RCC 7860 (cell line): ENCODE data around the gene HBG1.
A peak's percentile ranks its signal among the peaks of the same experiment; 100 is the strongest.
"Not testable (repeated sequence)": the region's sequence is repeated elsewhere in the genome, so short reads cannot be mapped to it uniquely, and the experiment has no call there.

Experiments
- DNase-seq: peaks from one replicate; pipeline ENCODE4 v3.0.0-alpha.2; 2015; ENCODE audit warnings: low spot score
- FAIRE-seq: peaks from 2 replicates; lab custom pipeline; 2012; peaks lifted over from hg19 to GRCh38; lab: Jason Lieb, UNC

The HBG1 gene

DNA sequence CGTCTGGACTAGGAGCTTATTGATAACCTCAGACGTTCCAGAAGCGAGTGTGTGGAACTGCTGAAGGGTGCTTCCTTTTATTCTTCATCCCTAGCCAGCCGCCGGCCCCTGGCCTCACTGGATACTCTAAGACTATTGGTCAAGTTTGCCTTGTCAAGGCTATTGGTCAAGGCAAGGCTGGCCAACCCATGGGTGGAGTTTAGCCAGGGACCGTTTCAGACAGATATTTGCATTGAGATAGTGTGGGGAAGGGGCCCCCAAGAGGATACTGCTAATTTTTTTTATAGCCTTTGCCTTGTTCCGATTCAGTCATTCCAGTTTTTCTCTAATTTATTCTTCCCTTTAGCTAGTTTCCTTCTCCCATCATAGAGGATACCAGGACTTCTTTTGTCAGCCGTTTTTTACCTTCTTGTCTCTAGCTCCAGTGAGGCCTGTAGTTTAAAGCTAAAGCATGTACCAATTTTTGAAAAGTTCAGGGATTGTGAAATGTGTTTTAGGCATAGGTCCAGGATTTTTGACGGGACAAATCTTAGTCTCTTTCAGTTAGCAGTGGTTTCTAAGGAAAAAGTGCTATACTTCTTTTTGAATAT is at the start of gene HBG1:
TSS of gene HBG1 (minus strand) at position 51 of the 590 bp plus-strand sequence. CDS start 53 bp downstream, outside the sequence.
- DNase-seq, FAIRE-seq: not testable (repeated sequence)

DNA sequence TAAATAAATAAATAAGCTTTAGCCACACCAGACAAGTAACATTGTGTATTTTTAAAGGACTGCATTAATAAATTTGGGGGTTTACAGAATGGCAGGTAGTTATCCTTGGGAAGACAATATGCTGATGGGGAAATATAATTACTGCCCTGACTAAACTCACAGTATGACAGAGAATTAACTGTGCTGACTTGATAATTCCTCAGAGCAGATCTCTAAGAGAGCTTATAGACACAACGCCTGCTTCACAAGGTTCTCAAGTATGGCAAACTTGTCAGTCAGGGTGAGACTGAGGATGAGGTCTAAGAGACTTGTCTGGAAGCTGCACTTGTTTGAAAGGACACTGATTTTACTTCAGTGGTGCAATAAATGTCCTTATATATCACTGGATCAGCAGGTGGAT is 48.8 kb upstream of the HBG1 start:
- DNase-seq, result no peak
- FAIRE-seq, result no peak

DNA sequence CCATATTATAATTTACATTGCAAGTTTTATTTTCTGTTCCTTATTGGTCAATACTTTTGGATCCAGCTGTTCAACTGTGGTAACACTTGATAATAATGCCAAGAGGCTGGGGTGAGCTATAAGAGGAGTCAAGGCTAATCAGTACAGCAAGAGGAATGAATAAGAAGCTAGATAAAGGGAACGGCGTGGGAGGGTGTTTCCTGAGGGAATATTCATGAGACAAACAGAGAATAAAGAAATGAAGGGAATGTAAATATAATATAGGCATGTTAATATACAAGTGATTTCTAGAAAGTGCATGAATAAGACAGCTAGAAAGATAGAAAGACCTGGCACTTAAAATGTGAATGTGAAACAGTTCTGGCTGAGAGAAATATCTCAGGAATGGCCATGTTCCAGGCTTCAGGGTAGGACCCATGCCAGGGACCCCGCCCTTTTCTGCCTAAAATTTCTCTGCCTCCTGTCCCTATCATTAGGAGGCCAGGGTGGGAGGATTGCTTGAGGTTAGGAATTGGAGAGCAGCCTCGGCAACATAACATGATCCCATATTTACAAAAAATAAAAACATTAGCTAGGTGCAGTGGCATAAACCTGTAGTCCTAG is 48.2 kb upstream of the HBG1 start:
- no peak for FAIRE-seq

DNA sequence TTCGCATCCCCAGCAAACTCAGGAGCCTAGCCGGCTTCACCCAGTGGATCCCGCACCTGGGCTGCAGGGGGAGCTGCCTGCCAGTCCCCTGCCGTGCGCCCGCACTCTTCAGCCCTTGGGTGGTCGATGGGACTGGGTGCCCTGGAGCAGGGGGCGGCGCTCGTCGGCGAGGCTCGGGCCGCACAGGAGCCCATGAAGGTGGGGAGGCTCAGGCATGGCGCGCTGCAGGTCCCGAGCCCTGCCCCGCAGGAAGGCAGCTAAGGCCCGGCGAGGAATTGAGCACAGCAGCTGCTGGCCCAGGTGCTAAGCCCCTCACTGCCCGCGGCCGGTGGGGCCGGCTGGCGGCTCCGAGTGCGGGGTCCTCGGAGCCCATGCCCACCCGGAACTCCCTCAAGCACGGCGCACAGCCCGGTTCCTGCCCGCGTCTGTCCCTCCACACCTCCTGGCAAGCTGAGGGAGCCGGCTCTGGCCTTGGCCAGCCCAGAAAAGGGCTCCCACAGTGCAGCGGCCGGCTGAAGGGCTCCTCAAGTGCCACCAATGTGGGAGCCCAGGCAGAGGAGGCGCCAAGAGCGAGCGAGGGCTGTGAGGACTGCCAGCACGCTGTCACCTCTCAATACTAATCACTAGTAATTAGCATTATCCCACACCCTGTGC is 44.8 kb upstream of the HBG1 start:
- DNase-seq, FAIRE-seq: not testable (repeated sequence)

More for the DNA sequence above, 48.2 kb upstream of the HBG1 start:
- DNase-seq, result no peak

DNA sequence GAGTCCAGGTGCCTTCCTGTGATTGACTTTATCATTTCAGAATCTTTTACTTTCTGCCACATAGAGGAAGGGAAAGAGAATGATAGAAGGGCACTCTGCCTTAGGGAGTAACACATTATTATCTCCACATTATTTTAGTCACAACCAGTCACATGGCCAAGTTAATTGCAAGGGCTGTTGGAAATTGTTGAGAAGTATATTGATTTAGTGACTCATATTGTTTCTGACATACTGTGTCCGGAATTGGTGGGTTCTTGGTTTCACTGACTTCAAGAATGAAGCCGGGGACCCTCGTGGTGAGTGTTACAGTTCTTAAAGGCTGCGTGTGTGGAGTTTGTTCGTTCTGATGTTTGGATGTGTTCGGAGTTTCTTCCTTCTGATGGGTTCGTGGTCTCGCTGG is 43.4 kb upstream of the HBG1 start:
- FAIRE-seq (no peak), DNase-seq (no peak)

DNA sequence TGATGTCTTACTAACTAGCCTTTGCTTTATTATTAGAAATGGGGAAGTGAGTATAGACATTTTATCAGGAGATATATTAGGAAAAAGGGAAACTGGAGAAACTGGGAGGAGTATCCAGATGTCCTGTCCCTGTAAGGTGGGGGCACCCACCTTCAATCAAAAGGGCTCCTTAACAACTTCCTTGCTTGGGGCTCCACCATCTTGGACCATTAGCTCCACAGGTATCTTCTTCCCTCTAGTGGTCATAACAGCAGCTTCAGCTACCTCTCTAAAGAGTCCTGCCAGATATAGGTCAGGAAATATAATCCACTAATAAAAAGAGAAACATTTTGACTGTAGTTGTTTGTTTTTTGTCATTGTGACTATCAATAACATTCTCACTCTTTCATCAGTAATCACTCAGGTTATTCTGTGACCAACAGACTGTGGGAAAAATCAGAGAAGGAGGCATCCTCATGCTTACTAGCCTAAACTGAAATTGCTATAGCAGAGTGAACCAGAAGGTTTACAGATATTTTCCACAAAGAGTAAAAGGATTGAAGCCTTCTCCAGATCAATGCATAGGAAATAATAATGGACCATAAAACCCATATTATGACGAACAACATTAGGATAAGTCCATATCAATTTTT is 41.7 kb upstream of the HBG1 start:
- DNase-seq (peak; percentile 33), FAIRE-seq (no peak)

DNA sequence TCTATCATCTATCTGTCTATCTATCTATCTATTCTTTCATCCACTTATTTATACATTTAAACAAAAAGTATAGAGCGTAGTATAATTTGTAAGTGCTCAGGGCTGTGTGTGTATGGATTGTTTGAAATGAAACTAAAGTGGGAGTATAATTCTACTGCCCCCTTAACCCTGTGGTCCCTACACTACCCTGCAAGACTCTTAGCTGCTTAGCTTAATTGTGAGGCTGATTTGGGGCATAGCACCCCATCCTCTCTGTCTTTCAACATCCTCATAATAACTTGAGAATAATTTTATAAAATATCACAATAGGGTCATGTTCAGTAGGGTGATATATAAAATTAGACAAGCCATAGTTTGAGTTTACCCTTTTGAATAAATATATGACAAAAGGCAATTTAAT is 40.4 kb upstream of the HBG1 start:
- DNase-seq (no peak), FAIRE-seq (no peak)

DNA sequence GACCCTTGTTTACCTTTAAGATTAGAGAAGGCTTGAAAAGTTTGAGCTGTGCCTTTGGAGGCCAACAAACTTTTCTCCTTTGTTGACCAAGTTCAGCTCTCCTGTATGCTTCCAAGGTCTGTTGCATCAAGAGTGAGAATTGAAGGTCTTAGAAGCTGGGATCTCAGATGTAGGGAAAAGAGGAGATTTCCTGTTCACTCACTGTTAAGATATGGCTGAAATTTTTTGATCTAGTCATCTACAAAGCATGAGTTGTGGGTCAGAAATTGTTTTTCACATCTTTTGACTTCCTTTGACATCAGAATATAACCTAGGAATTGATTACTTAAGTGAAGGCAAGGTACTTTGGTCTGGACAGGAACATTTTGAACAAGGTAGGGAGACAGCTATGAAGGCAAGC is 40.0 kb upstream of the HBG1 start:
- DNase-seq (no peak), FAIRE-seq (no peak)

DNA sequence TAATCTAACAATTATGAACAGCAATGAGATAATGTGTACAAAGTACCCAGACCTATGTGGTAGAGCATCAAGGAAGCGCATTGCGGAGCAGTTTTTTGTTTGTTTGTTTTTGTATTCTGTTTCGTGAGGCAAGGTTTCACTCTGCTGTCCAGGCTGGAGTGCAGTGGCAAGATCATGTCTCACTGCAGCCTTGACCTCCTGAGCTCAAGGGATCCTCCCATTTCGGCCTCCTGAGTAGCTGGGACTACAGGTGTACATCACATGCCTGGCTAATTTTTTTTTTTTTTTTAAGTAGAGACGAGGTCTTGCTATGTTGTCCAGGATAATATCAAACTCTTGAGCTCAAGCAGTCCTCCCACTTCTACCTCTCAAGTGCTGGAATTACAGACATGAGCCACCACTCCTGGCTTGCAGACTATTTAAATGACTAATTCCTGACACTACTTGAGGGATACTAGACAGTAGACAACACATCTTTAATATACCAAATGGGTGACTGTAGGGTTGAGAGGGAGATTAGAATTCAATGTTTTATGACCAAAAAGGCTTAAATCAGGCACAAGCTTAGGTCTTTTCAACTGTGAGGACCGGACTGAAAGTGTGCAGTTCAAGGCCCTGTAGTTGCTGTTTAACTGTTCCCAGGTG is 39.4 kb upstream of the HBG1 start:
- FAIRE-seq (no peak), DNase-seq (peak; percentile 9)

DNA sequence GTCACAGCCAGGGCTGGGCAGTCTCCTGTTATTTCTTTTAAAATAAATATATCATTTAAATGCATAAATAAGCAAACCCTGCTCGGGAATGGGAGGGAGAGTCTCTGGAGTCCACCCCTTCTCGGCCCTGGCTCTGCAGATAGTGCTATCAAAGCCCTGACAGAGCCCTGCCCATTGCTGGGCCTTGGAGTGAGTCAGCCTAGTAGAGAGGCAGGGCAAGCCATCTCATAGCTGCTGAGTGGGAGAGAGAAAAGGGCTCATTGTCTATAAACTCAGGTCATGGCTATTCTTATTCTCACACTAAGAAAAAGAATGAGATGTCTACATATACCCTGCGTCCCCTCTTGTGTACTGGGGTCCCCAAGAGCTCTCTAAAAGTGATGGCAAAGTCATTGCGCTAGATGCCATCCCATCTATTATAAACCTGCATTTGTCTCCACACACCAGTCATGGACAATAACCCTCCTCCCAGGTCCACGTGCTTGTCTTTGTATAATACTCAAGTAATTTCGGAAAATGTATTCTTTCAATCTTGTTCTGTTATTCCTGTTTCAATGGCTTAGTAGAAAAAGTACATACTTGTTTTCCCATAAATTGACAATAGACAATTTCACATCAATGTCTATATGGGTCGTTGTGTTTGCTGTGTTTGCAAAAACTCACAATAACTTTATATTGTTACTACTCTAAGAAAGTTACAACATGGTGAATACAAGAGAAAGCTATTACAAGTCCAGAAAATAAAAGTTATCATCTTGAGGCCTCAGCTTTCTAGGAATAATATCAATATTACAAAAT is 38.6 kb upstream of the HBG1 start:
- DNase-seq (no peak), FAIRE-seq (no peak)

DNA sequence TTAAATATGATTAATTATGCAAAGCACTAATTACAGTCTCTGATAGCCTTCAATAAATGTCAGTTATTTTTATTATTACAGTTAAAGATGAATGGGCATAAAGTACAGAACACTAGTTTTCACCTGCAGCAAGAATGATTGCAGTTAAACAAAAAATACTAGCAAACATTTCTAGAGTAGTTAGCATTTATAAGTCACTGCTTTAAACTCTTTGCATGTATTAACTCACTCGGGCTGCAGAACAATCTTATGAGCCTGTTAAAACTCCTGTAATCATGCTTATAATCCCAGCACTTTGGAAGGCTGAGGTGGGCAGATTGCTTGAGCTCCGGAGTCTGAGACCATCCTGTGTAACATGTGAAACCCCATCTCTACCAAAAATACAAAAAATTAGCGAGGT is 37.2 kb upstream of the HBG1 start:
- DNase-seq, result no peak

DNA sequence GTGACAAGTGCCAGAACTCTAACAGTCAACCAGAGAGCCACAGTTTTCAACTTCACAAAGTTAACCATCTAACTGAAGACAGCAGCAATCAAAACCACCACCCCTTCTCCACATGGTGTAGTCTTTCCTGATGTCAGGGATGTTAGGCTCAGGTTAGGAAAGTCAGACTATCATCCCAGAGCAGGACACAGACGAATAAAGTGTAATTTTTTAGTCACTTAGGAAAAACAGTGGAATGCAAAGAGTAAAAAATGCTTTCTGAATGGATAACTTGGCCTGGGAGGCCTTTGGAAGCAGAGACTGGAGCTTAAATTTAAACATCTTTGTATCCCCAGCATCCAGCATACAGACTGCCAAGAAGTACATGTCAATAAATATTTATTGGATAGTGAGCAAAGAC is 36.7 kb upstream of the HBG1 start:
- no peak for FAIRE-seq

More for the DNA sequence above, 37.2 kb upstream of the HBG1 start:
- no peak for FAIRE-seq

DNA sequence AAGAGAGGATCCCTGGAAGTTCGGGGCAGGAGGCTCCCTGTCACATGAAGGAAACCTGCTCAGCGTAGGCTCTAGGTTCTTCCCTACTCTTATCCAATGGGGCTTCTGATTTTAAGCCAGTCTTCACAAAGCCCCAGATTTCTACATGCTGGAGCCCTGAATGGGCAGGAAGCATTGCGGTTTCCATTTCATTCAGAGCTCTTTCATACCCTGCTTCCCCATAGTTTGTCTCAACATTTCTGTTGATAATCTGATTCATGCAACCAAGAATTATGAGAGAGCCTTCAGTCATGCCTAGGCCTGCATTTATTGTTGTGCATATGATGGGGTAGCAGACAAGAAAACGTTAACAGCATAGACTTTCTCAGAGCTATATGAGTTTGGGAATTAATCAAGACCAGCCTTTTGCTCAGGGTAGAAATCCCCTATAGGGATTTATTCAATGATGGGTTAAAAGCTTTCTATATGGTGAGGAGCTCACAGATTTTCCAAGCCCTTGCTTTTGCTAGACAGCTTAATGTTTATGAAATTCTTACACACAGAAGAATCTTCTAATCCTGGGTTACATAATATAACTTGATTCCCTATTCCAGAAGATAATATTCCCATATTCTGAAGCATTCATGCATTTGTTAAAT is 36.2 kb upstream of the HBG1 start:
- DNase-seq, result no peak
- no peak for FAIRE-seq

More for the DNA sequence above, 36.7 kb upstream of the HBG1 start:
- DNase-seq, result no peak

DNA sequence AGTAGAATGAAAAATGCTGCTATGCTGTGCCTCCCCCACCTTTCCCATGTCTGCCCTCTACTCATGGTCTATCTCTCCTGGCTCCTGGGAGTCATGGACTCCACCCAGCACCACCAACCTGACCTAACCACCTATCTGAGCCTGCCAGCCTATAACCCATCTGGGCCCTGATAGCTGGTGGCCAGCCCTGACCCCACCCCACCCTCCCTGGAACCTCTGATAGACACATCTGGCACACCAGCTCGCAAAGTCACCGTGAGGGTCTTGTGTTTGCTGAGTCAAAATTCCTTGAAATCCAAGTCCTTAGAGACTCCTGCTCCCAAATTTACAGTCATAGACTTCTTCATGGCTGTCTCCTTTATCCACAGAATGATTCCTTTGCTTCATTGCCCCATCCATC is 35.0 kb upstream of the HBG1 start:
- FAIRE-seq (no peak), DNase-seq (no peak)

DNA sequence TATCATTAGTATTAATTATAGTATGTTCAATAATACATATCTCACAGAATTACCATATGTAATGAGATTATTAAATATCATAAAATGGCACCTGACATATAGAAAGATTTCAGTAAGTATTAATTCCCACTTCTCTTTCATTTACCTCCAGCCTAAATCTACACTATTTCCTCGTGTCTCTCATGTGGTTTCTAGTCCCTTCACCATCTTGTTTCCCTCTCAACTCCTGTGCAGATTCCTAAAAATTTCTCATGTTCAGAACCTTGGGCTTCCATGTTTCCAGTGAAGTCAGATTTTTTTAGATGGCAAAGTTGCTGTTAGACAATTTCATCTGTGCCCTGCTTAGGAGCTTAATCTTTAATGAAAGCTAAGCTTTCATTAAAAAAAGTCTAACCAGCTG is 34.2 kb upstream of the HBG1 start:
- FAIRE-seq (no peak), DNase-seq (no peak)

DNA sequence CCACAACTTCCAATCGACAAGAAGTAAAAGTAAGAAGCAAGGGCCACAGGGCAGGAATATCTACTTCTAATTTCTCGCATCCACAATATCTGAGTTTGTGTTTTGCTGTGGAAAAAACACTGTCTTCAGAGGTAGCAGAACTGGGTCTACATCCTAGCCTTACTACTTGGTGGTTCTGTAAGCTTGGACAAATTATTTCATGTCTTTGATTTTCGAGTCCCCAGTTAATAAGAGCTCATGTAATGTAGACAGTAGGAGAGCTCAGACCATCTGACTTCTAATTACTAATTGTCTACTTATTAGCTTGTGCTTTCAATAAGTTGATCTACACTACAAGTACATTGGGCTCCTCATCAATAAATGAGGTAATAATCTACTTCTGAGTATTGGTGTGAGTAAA is 33.4 kb upstream of the HBG1 start:
- DNase-seq (no peak), FAIRE-seq (no peak)

DNA sequence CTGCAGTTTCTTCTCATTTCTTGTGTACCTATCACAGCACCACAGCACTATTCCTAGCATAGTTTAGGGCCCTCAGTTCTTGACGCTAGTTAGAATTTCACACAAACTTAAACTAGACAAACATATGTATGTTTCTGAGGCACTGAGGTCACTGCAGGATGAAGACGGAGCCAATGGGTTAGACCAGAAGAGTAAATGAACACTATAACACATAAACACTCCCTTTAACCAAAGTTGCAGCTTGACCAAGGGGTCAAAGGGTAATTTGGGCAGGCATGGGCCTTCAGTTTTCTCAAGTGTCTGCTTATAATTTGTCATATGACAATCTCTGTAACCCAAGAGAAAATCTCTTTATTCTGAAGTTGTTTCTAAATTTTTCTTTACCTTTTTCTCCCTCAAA is 33.0 kb upstream of the HBG1 start:
- FAIRE-seq (no peak), DNase-seq (no peak)

DNA sequence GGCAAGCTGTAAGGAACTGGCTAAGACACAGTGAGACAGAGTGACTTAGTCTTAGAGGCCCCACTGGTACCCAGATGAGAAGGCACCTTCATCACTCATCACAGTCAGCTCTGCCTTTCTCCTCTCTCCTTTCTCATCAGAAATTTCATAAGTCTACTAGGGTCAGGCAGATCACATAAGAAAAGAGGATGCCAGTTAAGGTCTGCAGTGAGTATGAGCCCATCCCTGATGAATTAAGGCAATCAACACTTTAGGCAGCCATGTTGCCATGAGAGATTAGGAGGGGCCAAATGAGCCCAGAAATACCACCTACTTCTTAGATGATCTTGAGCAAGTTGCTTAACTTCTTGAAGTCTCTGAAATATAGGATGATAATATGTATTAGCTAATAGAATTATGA is 31.9 kb upstream of the HBG1 start:
- no peak for FAIRE-seq
- no peak for DNase-seq

DNA sequence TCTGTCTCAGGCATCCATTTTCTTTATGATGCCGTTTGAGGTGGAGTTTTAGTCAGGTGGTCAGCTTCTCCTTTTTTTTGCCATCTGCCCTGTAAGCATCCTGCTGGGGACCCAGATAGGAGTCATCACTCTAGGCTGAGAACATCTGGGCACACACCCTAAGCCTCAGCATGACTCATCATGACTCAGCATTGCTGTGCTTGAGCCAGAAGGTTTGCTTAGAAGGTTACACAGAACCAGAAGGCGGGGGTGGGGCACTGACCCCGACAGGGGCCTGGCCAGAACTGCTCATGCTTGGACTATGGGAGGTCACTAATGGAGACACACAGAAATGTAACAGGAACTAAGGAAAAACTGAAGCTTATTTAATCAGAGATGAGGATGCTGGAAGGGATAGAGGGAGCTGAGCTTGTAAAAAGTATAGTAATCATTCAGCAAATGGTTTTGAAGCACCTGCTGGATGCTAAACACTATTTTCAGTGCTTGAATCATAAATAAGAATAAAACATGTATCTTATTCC is 31.0 kb upstream of the HBG1 start:
- FAIRE-seq, result peak; percentile 86
- peak; percentile 94 for DNase-seq
